ENCODE results near the gene CORO1C. TPM values are rescaled to one million over a fixed set of nuclear protein-coding genes. Genes with fewer than 3 reads are reported as not detected.

CORO1C gene
- total RNA-seq, 2 experiments from 2014 or later = 38.5 to 41.3 TPM

GRCh38 chr12:108613548-108613947, 117.8 kb downstream of the CORO1C start:
- no peak overlapping the region for H3K27ac Mint-ChIP-seq
- peaks cover 32% of the 10 kb centered on the region for H3K4me1 Mint-ChIP-seq
- H3K9me3 Mint-ChIP-seq = peaks cover 11% of the 10 kb centered on the region
- no peak for DNase-seq
- H3K27me3 Mint-ChIP-seq = no peaks in the 10 kb centered on the region
- H3K4me3 Mint-ChIP-seq = no peak overlapping the region
- CTCF ChIA-PET = no interaction called here
- POLR2A ChIA-PET = no interaction called here
- peaks cover 36% of the 10 kb centered on the region for H3K36me3 Mint-ChIP-seq (ENCODE audit: low read depth)

- ChIA-PET POLR2A (no interaction called here), CTCF (interaction anchor here (0.6 to 0.9 kb wide), 3 partner anchors 52 to 189 kb away, joined by 3 read pairs; partner anchors contain the start of gene SART3)
- Mint-ChIP-seq H3K4me1 (peaks cover 25% of the 10 kb centered on the region), H3K4me3 (no peak overlapping the region), H3K27ac (no peak overlapping the region), H3K9me3 (peaks cover 11% of the 10 kb centered on the region), H3K36me3 (ENCODE audit: low read depth) (peaks cover 33% of the 10 kb centered on the region), H3K27me3 (no peaks in the 10 kb centered on the region)
- DNase-seq = no peak
These were observed 118.5 kb downstream of the CORO1C start for GRCh38 chr12:108612788-108613282.

GRCh38 chr12:108611884-108612415, 119.4 kb downstream of the CORO1C start:
- H3K4me3 Mint-ChIP-seq = no peak overlapping the region
- CTCF ChIA-PET = no interaction called here
- H3K9me3 Mint-ChIP-seq = peaks cover 10% of the 10 kb centered on the region
- peaks cover 25% of the 10 kb centered on the region for H3K36me3 Mint-ChIP-seq (ENCODE audit: low read depth)
- peak; percentile 53 for DNase-seq
- no peaks in the 10 kb centered on the region for H3K27me3 Mint-ChIP-seq
- POLR2A ChIA-PET = no interaction called here
- no peak overlapping the region for H3K27ac Mint-ChIP-seq
- H3K4me1 Mint-ChIP-seq = peaks cover 16% of the 10 kb centered on the region

GRCh38 chr12:108610856-108611605, 120.3 kb downstream of the CORO1C start:
- Mint-ChIP-seq H3K27ac (no peak overlapping the region), H3K9me3 (peaks cover under 1% of the 10 kb centered on the region), H3K4me3 (no peak overlapping the region), H3K36me3 (ENCODE audit: low read depth) (peaks cover 16% of the 10 kb centered on the region), H3K4me1 (peaks cover 7% of the 10 kb centered on the region), H3K27me3 (no peaks in the 10 kb centered on the region)
- ChIA-PET CTCF (interaction anchor here (1.3 to 1.6 kb wide), 2 partner anchors 10 to 13 kb away, joined by 5 to 6 read pairs; partner anchors contain the start of gene TMEM119), POLR2A (interaction anchor here (0.6 kb wide), 1 partner anchor 37 kb away, joined by 3 read pairs; no protein-coding TSS in a partner anchor)
- DNase-seq = no peak

GRCh38 chr12:108610336-108610815, 120.9 kb downstream of the CORO1C start:
- no peaks in the 10 kb centered on the region for H3K9me3 Mint-ChIP-seq
- no peak overlapping the region for H3K27ac Mint-ChIP-seq
- CTCF ChIA-PET = interaction anchor here (1.3 to 1.6 kb wide), 2 partner anchors 11 to 12 kb away, joined by 5 to 6 read pairs; partner anchors contain the start of gene TMEM119
- DNase-seq = no peak
- H3K36me3 Mint-ChIP-seq (ENCODE audit: low read depth) = peaks cover 10% of the 10 kb centered on the region
- H3K27me3 Mint-ChIP-seq = no peaks in the 10 kb centered on the region
- H3K4me1 Mint-ChIP-seq = peaks cover 3% of the 10 kb centered on the region
- no peak overlapping the region for H3K4me3 Mint-ChIP-seq
- POLR2A ChIA-PET = interaction anchor here (0.6 kb wide), 1 partner anchor 37 kb away, joined by 3 read pairs; no protein-coding TSS in a partner anchor

- DNase-seq = no peak
- Mint-ChIP-seq H3K27ac (no peak overlapping the region), H3K4me1 (no peaks in the 10 kb centered on the region), H3K36me3 (ENCODE audit: low read depth) (peaks cover 6% of the 10 kb centered on the region), H3K27me3 (no peaks in the 10 kb centered on the region), H3K4me3 (no peak overlapping the region), H3K9me3 (no peaks in the 10 kb centered on the region)
- POLR2A ChIA-PET = no interaction called here
- CTCF ChIA-PET = interaction anchor here (1.3 to 2.1 kb wide), 3 partner anchors 8 to 12 kb away, joined by 5 to 8 read pairs (median 6); partner anchors contain the start of gene TMEM119
These were observed 121.6 kb downstream of the CORO1C start for GRCh38 chr12:108609537-108610335.

- H3K9me3 Mint-ChIP-seq = no peaks in the 10 kb centered on the region
- ChIA-PET CTCF (interaction anchor here (1.5 to 2.1 kb wide), 2 partner anchors 9 to 20 kb away, joined by 3 to 8 read pairs; no protein-coding TSS in a partner anchor), POLR2A (no interaction called here)
- no peaks in the 10 kb centered on the region for H3K27me3 Mint-ChIP-seq
- no peak overlapping the region for H3K27ac Mint-ChIP-seq
- no peaks in the 10 kb centered on the region for H3K36me3 Mint-ChIP-seq (ENCODE audit: low read depth)
- no peak for DNase-seq
- no peaks in the 10 kb centered on the region for H3K4me1 Mint-ChIP-seq
- no peak overlapping the region for H3K4me3 Mint-ChIP-seq
These were observed 122.7 kb downstream of the CORO1C start for GRCh38 chr12:108608616-108609015.

- CTCF ChIA-PET = interaction anchor here (1.5 to 2.1 kb wide), 2 partner anchors 10 to 19 kb away, joined by 3 to 8 read pairs; no protein-coding TSS in a partner anchor
- DNase-seq = no peak
- POLR2A ChIA-PET = no interaction called here
- H3K27me3 Mint-ChIP-seq = no peaks in the 10 kb centered on the region
- no peak overlapping the region for H3K4me3 Mint-ChIP-seq
- no peaks in the 10 kb centered on the region for H3K9me3 Mint-ChIP-seq
- no peaks in the 10 kb centered on the region for H3K4me1 Mint-ChIP-seq
- no peaks in the 10 kb centered on the region for H3K36me3 Mint-ChIP-seq (ENCODE audit: low read depth)
- H3K27ac Mint-ChIP-seq = no peak overlapping the region
These were observed 123.2 kb downstream of the CORO1C start for GRCh38 chr12:108607981-108608600.

- H3K27ac Mint-ChIP-seq = no peak overlapping the region
- no peaks in the 10 kb centered on the region for H3K9me3 Mint-ChIP-seq
- no peaks in the 10 kb centered on the region for H3K27me3 Mint-ChIP-seq
- no peaks in the 10 kb centered on the region for H3K36me3 Mint-ChIP-seq (ENCODE audit: low read depth)
- ChIA-PET POLR2A (no interaction called here), CTCF (interaction anchor here (0.9 kb wide), 1 partner anchor 10 kb away, joined by 3 read pairs; no protein-coding TSS in a partner anchor)
- no peak for DNase-seq
- no peak overlapping the region for H3K4me3 Mint-ChIP-seq
- H3K4me1 Mint-ChIP-seq = no peaks in the 10 kb centered on the region
These were observed 124.8 kb downstream of the CORO1C start for GRCh38 chr12:108606492-108606891.

- H3K4me3 Mint-ChIP-seq = peak overlapping the region; percentile 18
- ChIA-PET POLR2A (no interaction called here), CTCF (interaction anchor here (1.1 kb wide), 1 partner anchor 37 kb away, joined by 3 read pairs; no protein-coding TSS in a partner anchor)
These were observed 125.5 kb downstream of the CORO1C start for GRCh38 chr12:108605690-108606406.

GRCh38 chr12:108605000-108605689, 126.2 kb downstream of the CORO1C start:
- peak overlapping the region; percentile 18 for H3K4me3 Mint-ChIP-seq
- no peaks in the 10 kb centered on the region for H3K9me3 Mint-ChIP-seq
- ChIA-PET CTCF (interaction anchor here (1.1 kb wide), 1 partner anchor 36 kb away, joined by 3 read pairs; no protein-coding TSS in a partner anchor), POLR2A (no interaction called here)
- peak overlapping the region; percentile 37 for H3K27ac Mint-ChIP-seq
- no peak for DNase-seq
- no peaks in the 10 kb centered on the region for H3K36me3 Mint-ChIP-seq (ENCODE audit: low read depth)
- H3K4me1 Mint-ChIP-seq = no peaks in the 10 kb centered on the region
- no peaks in the 10 kb centered on the region for H3K27me3 Mint-ChIP-seq

More at GRCh38 chr12:108605690-108606406, 125.5 kb downstream of the CORO1C start:
- H3K36me3 Mint-ChIP-seq (ENCODE audit: low read depth) = no peaks in the 10 kb centered on the region
- H3K27ac Mint-ChIP-seq = peak overlapping the region; percentile 37
- H3K27me3 Mint-ChIP-seq = no peaks in the 10 kb centered on the region
- H3K9me3 Mint-ChIP-seq = no peaks in the 10 kb centered on the region
- no peak for DNase-seq
- H3K4me1 Mint-ChIP-seq = no peaks in the 10 kb centered on the region

Measured in activated CD4-positive, alpha-beta T cell treated with anti-CD3 and anti-CD28 coated beads, Interleukin-2, amount 10 ng/mL, durations not matched to agents 7 days and 5 days (primary cell).